Measurements from ENCODE around the gene TMUB1.
A peak's percentile ranks its signal among the peaks of the same experiment; 100 is the strongest.
"Not testable (repeated sequence)": the region's sequence is repeated elsewhere in the genome, so short reads cannot be mapped to it uniquely, and the experiment has no call there.

Gene TMUB1

DNA sequence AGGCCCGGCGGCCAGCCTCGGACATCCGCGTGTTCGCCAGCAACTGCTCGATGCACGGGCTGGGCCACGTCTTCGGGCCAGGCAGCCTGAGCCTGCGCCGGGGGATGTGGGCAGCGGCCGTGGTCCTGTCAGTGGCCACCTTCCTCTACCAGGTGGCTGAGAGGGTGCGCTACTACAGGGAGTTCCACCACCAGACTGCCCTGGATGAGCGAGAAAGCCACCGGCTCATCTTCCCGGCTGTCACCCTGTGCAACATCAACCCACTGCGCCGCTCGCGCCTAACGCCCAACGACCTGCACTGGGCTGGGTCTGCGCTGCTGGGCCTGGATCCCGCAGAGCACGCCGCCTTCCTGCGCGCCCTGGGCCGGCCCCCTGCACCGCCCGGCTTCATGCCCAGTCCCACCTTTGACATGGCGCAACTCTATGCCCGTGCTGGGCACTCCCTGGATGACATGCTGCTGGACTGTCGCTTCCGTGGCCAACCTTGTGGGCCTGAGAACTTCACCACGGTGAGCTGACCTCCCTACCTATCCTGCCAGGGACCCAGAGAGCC is 34.3 kb downstream of the TMUB1 start:
- no peak for DNase-seq

DNA sequence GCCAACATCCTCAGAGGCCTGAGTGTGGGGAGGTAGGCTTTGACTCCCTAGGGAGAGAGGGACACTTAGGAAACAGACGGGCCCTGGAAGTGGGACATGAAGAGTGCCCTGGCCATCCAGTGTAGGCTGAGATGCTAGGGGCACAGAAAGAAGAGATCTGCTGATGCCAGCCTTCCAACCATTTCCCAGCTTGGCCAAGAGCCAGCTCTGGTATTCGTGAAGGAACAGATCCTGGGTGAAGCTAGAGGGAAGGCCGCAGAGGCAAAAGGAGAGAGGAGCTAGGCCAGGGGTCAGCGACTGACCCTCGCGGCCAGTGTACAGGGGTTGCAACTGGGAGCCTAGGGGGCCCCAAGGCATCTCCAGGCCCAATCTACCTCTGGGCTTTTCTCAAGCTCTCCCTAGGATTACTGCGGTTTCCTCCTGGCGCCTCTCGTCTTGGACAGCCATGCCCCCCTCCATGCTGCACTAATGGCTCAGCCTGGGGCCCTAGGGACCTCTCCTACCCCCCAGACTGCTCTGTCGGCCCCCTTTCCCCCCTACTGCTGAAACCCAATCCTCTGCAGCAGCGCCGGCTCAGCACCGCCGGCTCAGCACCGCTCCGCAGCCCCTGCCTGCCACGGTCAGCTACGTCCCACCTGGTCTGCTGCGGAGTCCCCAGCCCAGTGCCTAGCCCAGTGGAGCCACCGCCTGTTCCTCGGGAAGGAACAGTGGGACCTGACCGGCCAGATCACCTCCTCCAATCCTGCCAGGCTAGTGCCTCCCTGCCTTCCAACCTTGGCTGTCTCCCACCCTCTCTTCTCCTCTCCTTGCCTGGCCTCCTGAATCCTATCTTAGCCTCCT is 35.1 kb downstream of the TMUB1 start, which contains the start of gene ASIC3:
Gene ASIC3, plus strand, starts transcription at position 556 of the 840 bp plus-strand sequence. CDS start 355 bp downstream, outside the sequence.
- DNase-seq, result no peak

DNA sequence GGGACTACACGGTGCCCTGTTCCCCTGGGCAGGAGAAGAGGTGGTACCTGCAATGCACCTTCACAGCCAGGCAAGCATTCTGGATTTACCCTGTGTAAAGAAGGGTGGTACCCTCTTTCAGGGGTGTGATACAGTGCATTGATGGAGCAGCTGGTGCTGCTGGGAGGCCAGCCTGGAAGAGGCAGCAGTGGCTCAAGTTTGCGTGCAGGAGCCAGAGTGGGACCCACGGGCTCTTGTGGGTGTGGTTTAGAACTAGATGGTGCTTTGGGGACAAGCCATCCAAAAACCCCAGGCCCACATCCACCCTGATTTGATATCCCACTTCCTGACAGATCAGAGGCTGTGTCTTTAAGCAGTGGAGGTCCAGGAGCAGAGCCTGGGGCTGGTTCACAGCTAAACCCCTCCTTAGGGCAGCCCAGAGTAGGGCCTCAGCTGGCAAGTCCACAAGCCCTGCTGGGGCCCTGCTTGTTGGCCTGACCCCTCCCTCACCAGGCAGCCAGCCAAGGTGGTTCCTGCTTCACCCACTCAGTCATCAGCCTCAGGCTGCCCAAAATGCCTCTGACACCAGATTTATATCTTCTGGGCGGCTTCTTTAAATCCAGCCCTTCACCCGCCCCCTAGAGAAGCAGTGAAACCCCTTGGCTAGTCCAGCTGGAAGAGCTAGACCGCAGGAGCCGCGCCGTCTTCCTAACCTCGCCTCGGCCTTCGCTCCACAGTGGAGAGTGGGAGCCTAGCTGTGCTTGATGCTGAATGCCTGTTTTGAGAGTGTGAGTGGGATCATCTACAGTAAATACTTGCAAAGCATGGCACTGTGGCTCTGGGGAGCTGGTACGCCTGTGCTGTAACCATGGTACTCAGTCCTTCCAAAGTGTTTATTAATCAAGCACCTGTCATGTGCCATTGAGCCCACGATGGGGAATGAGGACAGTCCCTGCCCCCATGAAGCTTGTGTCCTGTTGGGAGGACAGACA is 36.4 kb downstream of the TMUB1 start:
- no peak for DNase-seq

DNA sequence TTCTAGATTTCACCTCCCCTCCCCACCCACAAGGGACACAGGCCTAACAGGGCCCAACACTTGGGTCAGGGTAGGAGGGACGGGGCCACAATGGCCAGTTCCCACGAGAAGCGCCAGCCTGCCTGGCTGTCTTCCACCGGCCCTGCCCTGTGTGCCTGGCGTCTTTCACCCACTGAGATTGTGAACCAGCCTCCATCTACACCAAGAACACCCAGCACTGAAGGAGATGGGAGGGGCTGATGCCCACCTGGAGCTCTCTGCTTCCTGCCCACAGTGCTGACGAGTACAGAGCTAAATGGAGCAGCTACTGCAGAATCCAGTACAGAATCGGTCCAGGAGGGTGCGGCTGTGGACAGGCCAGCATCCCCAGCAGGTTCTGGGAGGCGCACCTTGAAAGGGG is 37.3 kb downstream of the TMUB1 start:
- DNase-seq, result no peak

DNA sequence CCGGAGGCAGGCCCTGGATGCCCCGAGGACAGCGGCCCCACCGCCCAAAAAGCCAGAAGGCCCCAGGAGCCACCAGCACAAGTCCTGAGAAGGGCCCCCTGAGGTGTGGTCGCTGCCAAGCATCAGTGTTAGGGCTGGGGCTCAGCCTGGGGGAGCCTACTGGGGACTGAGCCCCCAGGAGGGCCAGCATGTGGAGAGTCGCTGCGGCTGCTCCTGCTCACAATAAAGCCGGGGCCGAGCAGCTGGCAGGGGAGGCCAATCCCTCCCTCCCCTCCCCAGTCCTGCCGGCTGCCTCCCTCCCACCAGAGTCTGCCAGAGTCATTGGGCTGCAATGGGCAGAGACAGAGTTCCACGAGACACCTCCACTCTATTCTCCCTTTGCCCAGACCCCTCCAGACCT is 38.0 kb downstream of the TMUB1 start:
- no peak for DNase-seq

GRCh38 chr7:151043959-151044358 is 39.3 kb downstream of the TMUB1 start:
- DNase-seq, result no peak

DNA sequence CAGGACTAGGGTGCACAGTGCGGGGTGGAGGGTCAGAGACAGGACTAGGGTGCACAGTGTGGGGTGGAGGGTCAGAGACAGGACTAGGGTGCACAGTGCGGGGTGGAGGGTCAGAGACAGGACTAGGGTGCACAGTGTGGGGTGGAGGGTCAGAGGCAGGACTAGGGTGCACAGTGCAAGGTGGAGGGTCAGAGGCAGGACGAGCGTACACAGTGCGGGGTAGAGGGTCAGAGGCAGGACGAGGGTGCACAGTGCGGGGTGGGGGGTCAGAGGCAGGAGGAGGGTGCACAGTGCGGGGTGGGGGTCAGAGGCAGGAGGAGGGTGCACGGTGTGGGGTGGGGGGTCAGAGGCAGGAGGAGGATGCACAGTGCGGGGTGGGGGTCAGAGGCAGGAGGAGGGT is 39.8 kb downstream of the TMUB1 start:
- not testable (repeated sequence) for DNase-seq

DNA sequence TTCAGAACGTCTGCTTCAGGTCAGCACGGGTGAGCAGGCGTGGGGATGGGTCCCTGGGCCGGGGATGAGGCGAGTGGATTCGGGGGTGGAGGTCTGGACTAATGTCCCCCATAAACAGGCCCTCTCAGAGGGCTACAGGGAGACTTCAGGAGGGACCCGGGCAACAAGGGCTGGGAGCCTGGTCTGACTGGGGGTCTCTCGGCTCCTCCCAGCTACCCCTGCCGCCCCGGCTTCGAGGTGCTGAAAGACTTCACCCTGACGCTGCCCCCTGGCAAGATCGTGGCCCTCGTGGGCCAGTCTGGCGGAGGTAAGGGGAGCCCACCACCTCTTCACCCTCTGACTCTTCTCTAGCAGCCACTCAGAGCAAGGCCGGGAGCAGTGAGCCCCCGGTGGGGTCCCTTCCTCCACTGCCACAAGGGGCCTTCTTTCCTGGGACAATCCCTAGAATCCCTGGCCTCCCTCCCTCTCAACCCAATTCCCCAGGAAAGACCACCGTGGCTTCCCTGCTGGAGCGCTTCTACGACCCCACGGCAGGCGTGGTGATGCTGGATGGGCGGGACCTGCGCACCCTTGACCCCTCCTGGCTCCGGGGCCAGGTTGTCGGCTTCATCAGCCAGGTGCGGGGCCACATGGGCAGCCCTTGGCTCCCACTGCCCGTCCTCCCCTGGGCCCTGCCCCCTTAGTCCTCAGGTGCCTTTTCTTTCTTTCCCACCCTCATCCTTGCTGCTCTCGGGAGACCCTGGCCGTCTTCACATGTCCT is 42.5 kb downstream of the TMUB1 start:
- DNase-seq, result no peak

DNA sequence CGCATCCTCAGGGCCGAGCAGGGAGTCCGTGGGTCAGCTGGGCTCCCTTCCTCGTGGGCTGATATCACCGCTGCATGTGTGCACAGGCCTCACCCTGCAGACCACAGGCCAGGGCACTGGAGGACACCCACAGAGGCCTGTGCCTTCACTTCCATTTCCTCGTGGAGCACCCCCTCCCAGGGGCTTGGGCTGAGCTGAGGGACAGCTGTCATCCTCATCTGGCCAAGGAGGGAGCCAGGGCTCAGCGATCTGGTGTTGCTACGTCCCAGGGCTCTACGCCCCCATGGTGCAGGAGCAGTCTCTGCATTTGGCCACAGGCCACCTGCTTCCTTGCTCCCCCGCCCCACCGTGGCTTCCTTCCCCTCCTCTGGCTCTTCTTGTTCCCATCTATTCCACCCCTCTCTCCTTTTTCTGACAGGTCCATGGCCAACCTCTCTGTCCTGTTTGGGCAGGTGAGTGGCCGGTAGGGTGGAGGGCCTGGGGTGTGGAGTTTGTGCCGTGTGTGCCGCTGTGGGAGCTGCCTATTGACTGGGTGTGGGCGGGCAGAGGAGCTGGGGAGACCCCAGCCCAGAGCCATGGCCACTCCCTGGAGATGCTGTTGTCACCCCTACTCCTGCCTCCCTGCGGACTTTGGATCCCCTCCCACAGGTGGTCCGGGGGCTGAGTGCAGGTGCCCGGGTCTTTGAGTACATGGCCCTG is 43.3 kb downstream of the TMUB1 start:
- no peak for DNase-seq

DNA sequence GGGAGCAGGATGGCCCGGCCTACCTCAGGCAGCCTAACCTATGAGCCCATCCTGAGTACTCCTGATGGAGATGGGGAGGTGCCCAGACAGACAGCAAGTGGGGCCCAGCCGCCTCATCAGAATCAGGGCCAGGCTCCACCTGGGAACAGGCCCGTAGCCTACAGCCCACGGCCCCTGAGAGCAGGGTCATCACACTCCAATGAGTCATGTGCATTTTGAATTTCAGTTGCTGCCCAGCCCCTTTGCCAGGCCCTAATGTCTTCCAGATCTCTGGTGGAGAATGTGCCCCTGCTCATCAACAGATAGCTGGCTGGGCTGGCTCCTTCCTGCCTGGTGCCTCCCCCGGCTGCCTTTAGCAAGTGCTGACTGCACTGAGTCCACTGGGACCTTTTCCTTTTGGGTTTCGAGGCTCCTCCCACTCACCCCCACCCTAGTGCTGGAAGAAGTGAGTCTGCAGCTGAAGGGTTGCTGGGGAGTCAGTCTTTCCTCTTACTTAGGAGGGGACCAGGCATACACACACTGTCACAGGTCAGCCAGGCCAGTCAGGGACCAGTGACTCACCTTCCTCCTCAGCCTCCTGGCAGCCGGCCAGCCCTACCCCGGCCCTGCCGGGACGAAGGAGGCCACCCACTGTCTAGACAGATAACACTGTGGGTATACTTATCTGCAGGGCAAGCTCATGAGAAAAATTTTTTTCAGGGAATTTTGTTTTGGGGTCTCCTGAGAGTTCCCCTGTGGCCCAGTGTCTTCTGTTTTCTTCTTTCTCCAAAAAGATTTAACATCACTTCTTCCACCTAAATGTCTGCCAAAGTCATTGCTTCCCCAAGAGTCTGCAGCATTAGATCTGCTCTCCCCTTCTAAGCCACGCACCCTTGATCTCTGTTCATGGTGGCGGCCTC is 44.1 kb downstream of the TMUB1 start:
- peak; percentile 65 for DNase-seq

GRCh38 chr7:151035902-151036301 is 47.4 kb downstream of the TMUB1 start:
- no peak for DNase-seq

DNA sequence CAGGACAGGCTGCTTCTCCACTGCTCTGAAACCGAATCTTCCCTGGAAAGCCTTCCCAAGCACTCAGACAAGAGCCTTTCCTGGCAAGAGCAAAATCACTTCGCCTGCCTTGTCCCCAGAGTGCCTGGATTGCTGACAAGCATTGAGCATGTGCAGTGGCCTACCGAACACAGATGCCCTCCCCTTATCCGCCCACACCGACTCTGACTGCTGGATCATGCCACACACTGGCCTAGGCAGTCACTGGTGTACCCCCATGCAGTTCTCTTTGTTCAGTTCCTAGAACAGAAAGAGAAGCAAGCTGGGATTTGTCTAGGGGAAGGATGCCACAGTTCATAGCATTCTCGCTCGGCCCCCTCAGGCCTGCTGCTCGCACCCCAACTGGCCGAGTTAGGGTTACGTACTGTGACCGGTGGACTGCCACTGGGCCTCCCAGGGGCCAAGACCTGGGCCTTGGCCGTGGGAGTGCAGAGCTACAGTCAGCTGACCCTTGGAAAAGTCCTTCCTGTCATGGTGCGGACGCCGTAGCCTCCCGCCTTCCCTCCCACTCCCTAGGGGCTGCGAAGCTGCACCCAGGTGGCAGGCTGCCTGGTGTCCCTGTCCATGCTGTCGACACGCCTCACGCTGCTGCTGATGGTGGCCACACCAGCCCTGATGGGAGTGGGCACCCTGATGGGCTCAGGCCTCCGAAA is 48.1 kb downstream of the TMUB1 start:
- no peak for DNase-seq

GRCh38 chr7:151034312-151035025 is 48.8 kb downstream of the TMUB1 start:
- no peak for DNase-seq

DNA sequence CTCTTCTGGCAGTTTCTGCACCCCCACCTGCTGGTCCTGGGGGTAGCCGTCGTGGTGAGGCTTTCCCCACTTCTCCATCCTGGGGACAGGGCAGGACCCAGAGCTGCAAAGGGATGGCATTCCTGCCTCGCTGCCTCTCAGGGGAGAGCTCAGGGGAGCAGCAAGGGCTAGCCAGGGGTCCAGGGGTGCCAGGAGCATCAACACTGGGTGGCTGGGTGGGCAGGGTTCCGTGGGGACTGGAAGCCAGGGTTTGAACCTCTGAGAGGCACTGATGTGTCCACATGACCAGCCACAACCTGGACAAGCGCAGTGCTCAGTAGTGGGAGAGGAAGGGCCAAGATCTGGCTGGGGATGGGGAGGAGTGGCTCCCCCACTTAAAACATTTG is 49.4 kb downstream of the TMUB1 start:
- no peak for DNase-seq

- no peak for DNase-seq
Measured at GRCh38 chr7:151032936-151033863, 50.1 kb downstream of the TMUB1 start.
